Caco-2 (cell line): ENCODE results near the gene DENND1A. TPM values are rescaled to one million over a fixed set of nuclear protein-coding genes. Genes with fewer than 3 reads are reported as not detected.

Experiments used
- BruUV-seq: library from RNA; stranded (reverse); fragments of 400-500 nt; replicated peaks from 2 replicates; lab custom pipeline; 2021; lab: Mats Ljungman, UMichigan
- CTCF ChIA-PET: fragments of 300-600 bp; sonication (Branson Sonifier 250); formaldehyde crosslinking; loops from one replicate; lab custom pipeline; 2022; ENCODE audit warnings: antibody characterized with exemption; lab: Charles Lee
- POLR2A ChIA-PET: fragments of 300-600 bp; sonication (Branson Sonifier 250); formaldehyde crosslinking; loops from one replicate; lab custom pipeline; 2022; ENCODE audit warnings: antibody characterized with exemption; lab: Charles Lee
- DNase-seq, 2 experiments: peaks; one replicate each; pipeline versions ENCODE4 v3.0.0 to v3.0.0-alpha.2; 2020 to 2022
- H3K27me3 ChIP-seq: replicated peaks from 2 replicates; pipeline ENCODE4 v1.6.0; 2011; ENCODE audit warnings: low read length; ENCODE audit not compliant: control insufficient read depth, insufficient read depth
- H3K36me3 ChIP-seq: 2 replicates; pipeline ENCODE4 v1.5.1; 2011; ENCODE audit warnings: low read length; ENCODE audit not compliant: control insufficient read depth, insufficient read depth
- H3K4me1 ChIP-seq: fragments of 250-450 bp; sonication (Bioruptor Pico); 2 replicates; pipeline ENCODE4 v1.5.1; 2020; ENCODE audit warnings: mild to moderate bottlenecking
- H3K4me3 ChIP-seq: 2 replicates; pipeline ENCODE4 v1.5.1; 2011; ENCODE audit warnings: low read depth, mild to moderate bottlenecking, control low read depth, low read length
- H3K9me3 ChIP-seq: fragments of 250-450 bp; sonication (Bioruptor Pico); 2 replicates; pipeline ENCODE4 v1.5.1; 2020; ENCODE audit warnings: mild to moderate bottlenecking, moderate library complexity
- H3K27ac Mint-ChIP-seq: one replicate; pipeline ENCODE4 v1.8.0; 2022; ENCODE audit warnings: mixed read lengths; ENCODE audit not compliant: unreplicated experiment
- H3K27me3 Mint-ChIP-seq: one replicate; pipeline ENCODE4 v1.8.0; 2022; ENCODE audit warnings: mixed read lengths; ENCODE audit not compliant: insufficient read depth, unreplicated experiment
- H3K36me3 Mint-ChIP-seq: one replicate; pipeline ENCODE4 v1.8.0; 2022; ENCODE audit warnings: mild to moderate bottlenecking, mixed read lengths; ENCODE audit not compliant: insufficient read depth, unreplicated experiment
- H3K4me1 Mint-ChIP-seq: one replicate; pipeline ENCODE4 v1.8.0; 2022; ENCODE audit warnings: low read depth, mixed read lengths; ENCODE audit not compliant: unreplicated experiment
- H3K4me3 Mint-ChIP-seq: one replicate; pipeline ENCODE4 v1.8.0; 2022; ENCODE audit warnings: mild to moderate bottlenecking, moderate library complexity, mixed read lengths; ENCODE audit not compliant: unreplicated experiment
- H3K9me3 Mint-ChIP-seq: one replicate; pipeline ENCODE4 v1.8.0; 2022; ENCODE audit warnings: mixed read lengths; ENCODE audit not compliant: unreplicated experiment
- CTCF ChIP-seq, 2 experiments: fragments of 200-600 bp in 1 of 2; IDR thresholded peaks; 1 replicate in 1 of 2; 2 replicates in 1 of 2; pipeline versions ENCODE4 v1.5.1 to v1.8.0; 2011 to 2022; ENCODE audit warnings: antibody characterized with exemption in 1 of 2, control low read depth in 1 of 2, inconsistent platforms in 1 of 2, low read depth in 1 of 2, low read length in 1 of 2, mild to moderate bottlenecking in 1 of 2, moderate library complexity in 1 of 2; ENCODE audit not compliant: insufficient read depth in 1 of 2, severe bottlenecking in 1 of 2, unreplicated experiment in 1 of 2
- intact Hi-C: fragments of 100-400 bp; cut with micrococcal nuclease; formaldehyde crosslinking; loops from one replicate; pipeline ENCODE4 v1.10.0; 2022; ENCODE audit not compliant: unreplicated experiment
- total RNA-seq: library from RNA; stranded (reverse); gene quantifications from 2 replicates; pipeline ENCODE4 v1.2.3, GENCODE V29; 2022

Gene DENND1A
- total RNA-seq, 1 experiment from 2014 or later, result 41.6 TPM

DNA sequence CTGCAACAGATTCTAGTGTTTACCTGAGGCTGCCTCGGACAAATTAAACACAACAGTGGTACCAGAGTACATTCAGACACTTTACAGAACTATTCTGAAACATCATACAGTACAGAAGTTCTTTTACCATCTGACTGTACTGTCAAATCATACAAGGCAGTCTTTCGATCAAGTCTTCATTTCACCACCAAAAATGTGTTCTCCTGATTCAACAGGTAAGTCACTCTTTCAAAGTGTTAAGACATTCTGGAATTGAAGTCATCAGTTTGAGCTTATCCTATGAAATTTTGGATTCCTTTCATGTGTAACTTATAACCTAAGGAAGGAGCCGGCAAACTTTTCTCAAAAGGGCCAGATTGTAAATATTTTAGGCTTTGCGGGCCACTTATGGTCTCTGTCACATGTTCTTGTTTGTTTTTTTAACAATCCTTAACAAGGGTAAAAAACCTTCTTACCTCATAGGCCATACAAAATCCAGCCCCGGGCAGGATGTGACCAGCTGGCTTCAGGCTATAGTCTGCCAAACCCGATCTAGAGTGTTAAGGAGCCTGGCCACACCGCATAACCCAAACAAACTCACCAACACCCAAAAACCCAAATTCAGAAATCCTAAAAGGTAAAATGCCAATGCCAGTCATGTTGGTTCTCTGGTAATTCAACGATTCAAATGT, 151.6 kb downstream of the DENND1A start:
- Mint-ChIP-seq H3K4me3 (no peak overlapping the region), H3K9me3 (no peaks in the 10 kb centered on the region), H3K27ac (no peak overlapping the region), H3K36me3 (no peaks in the 10 kb centered on the region), H3K4me1 (peaks cover 3% of the 10 kb centered on the region), H3K27me3 (no peaks in the 10 kb centered on the region)
- H3K27me3 ChIP-seq, result no peaks in the 10 kb centered on the region
- BruUV-seq, result no TSS peak
- H3K4me1 ChIP-seq, result peaks cover 13% of the 10 kb centered on the region
- no peak for TF ChIP-seq CTCF (IDR thresholded peaks at IDR 0.05; ENCODE audit: insufficient read depth in 1 of 2, low read depth in 1 of 2, low read length in 1 of 2, severe bottlenecking in 1 of 2, unreplicated experiment in 1 of 2)
- DNase-seq, result no peak
- CTCF ChIA-PET, result no interaction called here
- H3K9me3 ChIP-seq, result no peaks in the 10 kb centered on the region
- no peaks in the 10 kb centered on the region for H3K36me3 ChIP-seq
- intact Hi-C loops, result no loop called here
- no peak overlapping the region for H3K4me3 ChIP-seq
- POLR2A ChIA-PET, result no interaction called here

DNA sequence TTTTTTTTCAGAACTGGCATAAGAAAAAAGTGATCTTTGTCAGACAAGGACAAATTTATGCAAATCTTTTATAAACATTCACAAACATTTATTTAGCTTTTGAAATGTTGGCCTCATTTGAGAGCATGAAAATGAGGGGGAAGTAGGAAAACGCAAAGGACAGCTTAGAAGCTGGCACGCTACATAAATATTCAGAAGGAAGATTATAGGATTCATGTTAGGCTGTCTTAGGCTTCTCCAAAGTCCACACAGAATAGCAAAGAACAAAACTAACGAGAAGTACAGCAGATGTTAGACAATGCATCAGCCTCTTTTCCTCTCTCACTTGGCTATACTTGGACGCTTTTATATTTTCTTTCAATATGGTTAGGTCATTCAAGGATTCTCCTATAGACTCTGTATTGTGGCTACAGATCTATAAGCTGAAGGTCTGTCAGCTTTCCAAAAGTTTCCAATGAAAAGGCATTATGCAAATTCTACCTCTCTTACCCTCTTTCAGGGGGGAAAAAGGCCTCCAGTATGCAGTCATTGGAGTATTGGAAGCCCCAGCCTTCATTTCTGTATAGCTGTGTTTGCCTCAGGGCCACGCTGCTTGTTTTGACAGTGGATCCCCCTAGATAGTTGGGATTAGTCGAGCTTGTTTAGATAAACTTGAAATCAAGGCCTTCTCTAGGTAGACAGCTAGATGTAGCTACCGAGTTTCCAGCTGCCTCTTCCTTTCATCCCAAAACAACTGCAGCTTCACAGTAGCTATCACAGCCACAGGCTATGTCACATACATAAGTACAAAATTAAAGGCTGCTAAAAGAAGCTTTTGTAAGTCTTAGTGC, 153.0 kb downstream of the DENND1A start:
- no peak overlapping the region for H3K27ac Mint-ChIP-seq
- Histone ChIP-seq H3K36me3 (no peaks in the 10 kb centered on the region), H3K4me3 (no peak overlapping the region), H3K9me3 (no peaks in the 10 kb centered on the region), H3K4me1 (no peaks in the 10 kb centered on the region), H3K27me3 (no peaks in the 10 kb centered on the region)
- intact Hi-C loops, result no loop called here
- BruUV-seq, result no TSS peak
- H3K4me3 Mint-ChIP-seq, result no peak overlapping the region
- no peaks in the 10 kb centered on the region for H3K36me3 Mint-ChIP-seq
- ChIA-PET CTCF (no interaction called here), POLR2A (no interaction called here)
- no peak for TF ChIP-seq CTCF (IDR thresholded peaks at IDR 0.05; ENCODE audit: insufficient read depth in 1 of 2, low read depth in 1 of 2, low read length in 1 of 2, severe bottlenecking in 1 of 2, unreplicated experiment in 1 of 2)
- no peaks in the 10 kb centered on the region for H3K27me3 Mint-ChIP-seq
- H3K9me3 Mint-ChIP-seq, result no peaks in the 10 kb centered on the region
- no peak for DNase-seq
- H3K4me1 Mint-ChIP-seq, result no peaks in the 10 kb centered on the region

DNA sequence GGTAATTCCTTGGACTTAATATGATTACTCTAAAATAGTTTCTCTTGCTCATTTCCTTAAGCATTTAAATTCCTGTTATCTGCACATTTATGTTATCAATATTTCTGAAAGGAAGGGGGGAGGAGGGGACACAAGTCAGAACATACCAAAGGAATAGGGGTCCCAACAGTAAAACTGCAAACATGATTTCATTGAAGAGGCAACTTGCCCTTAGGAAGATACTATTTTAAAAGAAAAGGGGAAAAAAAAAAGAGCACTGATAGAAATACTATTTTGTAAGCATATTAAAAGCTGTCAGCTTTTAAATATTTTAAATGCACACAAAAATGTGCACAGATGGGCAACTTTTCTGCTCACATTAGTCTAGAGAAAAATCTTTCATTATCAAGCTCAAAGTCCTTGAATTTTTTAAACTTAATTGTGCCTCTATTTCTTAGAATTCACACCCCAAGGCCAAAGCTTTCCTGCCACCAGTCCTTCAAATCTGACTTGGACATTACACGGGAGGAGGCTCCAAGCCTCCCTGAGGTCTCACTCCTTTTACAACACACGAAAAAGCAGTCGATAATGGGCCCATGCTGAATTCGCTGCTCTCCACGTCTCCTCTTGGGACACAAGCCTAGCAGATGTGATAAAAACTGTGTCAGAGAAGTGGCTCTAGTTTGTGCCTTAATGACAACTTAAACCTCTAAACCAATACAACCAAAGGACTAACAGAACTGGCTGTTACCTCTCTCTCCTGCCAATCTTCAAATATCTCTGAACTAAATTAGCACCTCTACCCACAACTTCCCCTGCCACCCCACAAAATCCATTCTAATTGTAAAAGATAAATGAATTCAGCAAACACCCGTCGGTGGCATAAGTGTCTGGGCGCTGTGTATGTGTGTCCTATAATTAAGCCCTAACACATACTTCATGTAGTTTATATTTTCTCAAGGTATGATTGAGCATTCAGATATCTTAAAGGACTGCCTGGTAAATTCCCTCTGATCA, 154.3 kb downstream of the DENND1A start:
- no peak for DNase-seq
- Mint-ChIP-seq H3K27me3 (no peaks in the 10 kb centered on the region), H3K4me3 (no peak overlapping the region), H3K36me3 (no peaks in the 10 kb centered on the region), H3K9me3 (no peaks in the 10 kb centered on the region), H3K4me1 (no peaks in the 10 kb centered on the region), H3K27ac (no peak overlapping the region)
- ChIA-PET POLR2A (interaction anchor here (0.5 kb wide), 1 partner anchor 31 kb away, joined by 4 read pairs; no protein-coding TSS in a partner anchor), CTCF (no interaction called here)
- Histone ChIP-seq H3K36me3 (no peaks in the 10 kb centered on the region), H3K4me3 (no peak overlapping the region), H3K27me3 (no peaks in the 10 kb centered on the region), H3K4me1 (0 out of 2 replicates have a peak, but pooled peaks cover 5% of the 10 kb centered on the region), H3K9me3 (no peaks in the 10 kb centered on the region)
- no peak for TF ChIP-seq CTCF (IDR thresholded peaks at IDR 0.05; ENCODE audit: insufficient read depth in 1 of 2, low read depth in 1 of 2, low read length in 1 of 2, severe bottlenecking in 1 of 2, unreplicated experiment in 1 of 2)
- BruUV-seq, result no TSS peak
- intact Hi-C loops, result no loop called here
